Measurements from ENCODE around the gene ETV7. TPM values are rescaled to one million over a fixed set of nuclear protein-coding genes. Genes with fewer than 3 reads are reported as not detected.

The ETV7 gene
- total and polyA plus RNA-seq, 2 donors (not counting 1 experiment from before 2014, with no cell fraction given), result 0.96 to 2.0 TPM

DNA sequence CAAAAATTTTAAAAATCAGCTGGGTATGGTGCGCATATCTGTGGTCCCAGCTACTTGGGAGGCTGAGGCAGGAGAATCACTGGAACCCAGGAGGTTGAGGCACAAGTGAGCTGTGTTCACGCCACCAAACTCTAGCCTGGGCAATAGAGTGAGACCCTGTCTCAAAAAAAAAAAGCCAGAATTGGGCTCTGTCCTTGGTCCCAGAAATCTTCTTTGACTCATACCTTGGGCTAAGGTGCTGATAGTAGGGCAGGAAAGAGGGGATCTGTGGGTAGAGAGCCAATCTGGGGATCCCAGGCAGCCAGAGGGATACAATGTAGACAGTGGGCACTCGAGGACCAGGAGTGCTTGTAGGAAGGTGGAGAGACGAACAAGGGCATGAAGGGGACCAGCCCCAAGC lies 13.3 kb downstream of the ETV7 start:
- intact Hi-C loops (cut with micrococcal nuclease), result no loop called here
- H3K4me2 ChIP-seq (replicated peaks; ENCODE audit: low read depth, low read length, poor library complexity, severe bottlenecking), result no peak overlapping the region

DNA sequence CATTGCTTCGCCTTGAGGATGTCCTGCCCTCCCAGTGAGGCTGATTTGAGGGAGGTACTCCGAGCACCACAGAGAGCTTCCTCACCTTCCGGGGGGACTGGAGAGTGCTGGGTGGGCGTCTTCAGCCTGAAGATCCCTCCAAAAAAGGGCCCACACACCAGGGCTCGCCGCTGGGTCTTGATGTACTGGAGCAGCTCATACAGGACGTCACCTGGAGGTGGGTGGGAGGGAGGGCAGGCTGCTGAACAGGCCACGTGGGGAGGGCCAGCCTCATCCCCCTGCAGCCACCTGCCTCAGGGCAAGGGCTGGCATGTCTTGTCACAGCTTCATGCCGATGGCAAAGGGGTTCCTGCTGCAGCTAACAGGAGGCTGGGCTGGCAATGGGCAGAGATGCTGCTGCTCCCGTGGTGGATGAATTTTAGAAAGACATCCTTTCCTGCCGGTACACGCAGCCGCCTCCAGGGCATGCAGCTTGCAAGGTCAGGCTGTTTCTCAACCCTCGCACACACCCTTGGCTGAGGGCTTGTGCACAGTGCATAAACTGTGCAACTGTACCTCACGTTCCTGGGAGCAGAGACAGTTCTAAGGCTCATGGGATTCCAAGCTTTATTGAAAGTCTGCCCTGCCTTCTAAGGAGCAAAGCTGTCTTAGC lies 14.0 kb downstream of the ETV7 start:
- H3K4me2 ChIP-seq (replicated peaks; ENCODE audit: low read depth, low read length, poor library complexity, severe bottlenecking), result no peak overlapping the region
- peaks cover 8% of the 10 kb centered on the region for H3K4me1 Mint-ChIP-seq
- no peak overlapping the region for H3K27ac ChIP-seq (ENCODE audit: low read length in 2 of 2)
- ATAC-seq (ENCODE audit: low read depth) (no peak), DNase-seq (no peak)
- H3K4me3 ChIP-seq (ENCODE audit: control extremely low read depth in 1 of 5, extremely low read depth in 1 of 5, insufficient read depth in 1 of 5, low read depth in 2 of 5, low read length in 4 of 5), result no peak overlapping the region
- H3K9me3 ChIP-seq (ENCODE audit: control extremely low read depth in 1 of 3, control insufficient read depth in 2 of 3, insufficient read depth in 1 of 3, low read length in 2 of 3), result no peaks in the 10 kb centered on the region
- no peak overlapping the region for H2AFZ ChIP-seq (ENCODE audit: insufficient read depth, low read depth, low read length, poor library complexity, severe bottlenecking)
- intact Hi-C loops (cut with micrococcal nuclease), result no loop called here
- ChIA-PET POLR2A (no interaction called here), CTCF (no interaction called here)
- no peaks in the 10 kb centered on the region for H3K79me2 ChIP-seq (ENCODE audit: control insufficient read depth, insufficient read depth, low read length)
- H3K9ac ChIP-seq (ENCODE audit: low read length), result no peak overlapping the region
- H3K27ac Mint-ChIP-seq, result no peak overlapping the region
- no peaks in the 10 kb centered on the region for H3K27me3 ChIP-seq (replicated peaks in 1 of 4; ENCODE audit: control extremely low read depth in 1 of 4, control insufficient read depth in 3 of 4, insufficient read depth in 4 of 4, low read length in 3 of 4)
- H3K27me3 Mint-ChIP-seq, result peaks cover 8% of the 10 kb centered on the region
- H3K9me3 Mint-ChIP-seq (ENCODE audit: insufficient read depth), result no peaks in the 10 kb centered on the region
- H3K4me1 ChIP-seq (ENCODE audit: control insufficient read depth in 2 of 2, insufficient read depth in 2 of 2, low read length in 2 of 2), result peaks cover 0 to 1% of the 10 kb centered on the region in 2 donors
- no peak overlapping the region for H3K4me3 Mint-ChIP-seq
- no peaks in the 10 kb centered on the region for H4K20me1 ChIP-seq (ENCODE audit: control insufficient read depth, insufficient read depth, low read length, poor library complexity, severe bottlenecking)
- no peaks in the 10 kb centered on the region for H3K36me3 ChIP-seq (replicated peaks in 1 of 2; ENCODE audit: control extremely low read depth in 1 of 2, control insufficient read depth in 1 of 2, extremely low read depth in 1 of 2, insufficient read depth in 2 of 2, low read length in 1 of 2)
- TF ChIP-seq EZH2 (IDR thresholded peaks at IDR 0.05; ENCODE audit: borderline replicate concordance, insufficient read depth, low read depth, low read length, poor library complexity, severe bottlenecking), result no peak
- TF ChIP-seq, protein P1, sequence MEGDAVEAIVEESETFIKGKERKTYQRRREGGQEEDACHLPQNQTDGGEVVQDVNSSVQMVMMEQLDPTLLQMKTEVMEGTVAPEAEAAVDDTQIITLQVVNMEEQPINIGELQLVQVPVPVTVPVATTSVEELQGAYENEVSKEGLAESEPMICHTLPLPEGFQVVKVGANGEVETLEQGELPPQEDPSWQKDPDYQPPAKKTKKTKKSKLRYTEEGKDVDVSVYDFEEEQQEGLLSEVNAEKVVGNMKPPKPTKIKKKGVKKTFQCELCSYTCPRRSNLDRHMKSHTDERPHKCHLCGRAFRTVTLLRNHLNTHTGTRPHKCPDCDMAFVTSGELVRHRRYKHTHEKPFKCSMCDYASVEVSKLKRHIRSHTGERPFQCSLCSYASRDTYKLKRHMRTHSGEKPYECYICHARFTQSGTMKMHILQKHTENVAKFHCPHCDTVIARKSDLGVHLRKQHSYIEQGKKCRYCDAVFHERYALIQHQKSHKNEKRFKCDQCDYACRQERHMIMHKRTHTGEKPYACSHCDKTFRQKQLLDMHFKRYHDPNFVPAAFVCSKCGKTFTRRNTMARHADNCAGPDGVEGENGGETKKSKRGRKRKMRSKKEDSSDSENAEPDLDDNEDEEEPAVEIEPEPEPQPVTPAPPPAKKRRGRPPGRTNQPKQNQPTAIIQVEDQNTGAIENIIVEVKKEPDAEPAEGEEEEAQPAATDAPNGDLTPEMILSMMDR (IDR thresholded peaks at IDR 0.05), result no peak
- WGBS (ENCODE audit: insufficient coverage), result 84% methylated on average over 13 of the region's 15 CpGs

More for the DNA sequence above, 13.3 kb downstream of the ETV7 start:
- TF ChIP-seq, protein P1 (IDR thresholded peaks at IDR 0.05), result no peak
- no peak for TF ChIP-seq EZH2 (IDR thresholded peaks at IDR 0.05; ENCODE audit: borderline replicate concordance, insufficient read depth, low read depth, low read length, poor library complexity, severe bottlenecking)
- ChIA-PET POLR2A (no interaction called here), CTCF (no interaction called here)
- Histone ChIP-seq H3K4me3 (ENCODE audit: control extremely low read depth in 1 of 5, extremely low read depth in 1 of 5, insufficient read depth in 1 of 5, low read depth in 2 of 5, low read length in 4 of 5) (no peak overlapping the region), H3K27me3 (replicated peaks in 1 of 4; ENCODE audit: control extremely low read depth in 1 of 4, control insufficient read depth in 3 of 4, insufficient read depth in 4 of 4, low read length in 3 of 4) (no peaks in the 10 kb centered on the region), H3K9me3 (ENCODE audit: control extremely low read depth in 1 of 3, control insufficient read depth in 2 of 3, insufficient read depth in 1 of 3, low read length in 2 of 3) (no peaks in the 10 kb centered on the region), H4K20me1 (ENCODE audit: control insufficient read depth, insufficient read depth, low read length, poor library complexity, severe bottlenecking) (no peaks in the 10 kb centered on the region), H3K27ac (ENCODE audit: low read length in 2 of 2) (no peak overlapping the region), H3K9ac (ENCODE audit: low read length) (no peak overlapping the region), H2AFZ (ENCODE audit: insufficient read depth, low read depth, low read length, poor library complexity, severe bottlenecking) (no peak overlapping the region), H3K79me2 (ENCODE audit: control insufficient read depth, insufficient read depth, low read length) (no peaks in the 10 kb centered on the region), H3K4me1 (ENCODE audit: control insufficient read depth in 2 of 2, insufficient read depth in 2 of 2, low read length in 2 of 2) (peaks cover 0 to 3% of the 10 kb centered on the region in 2 donors), H3K36me3 (replicated peaks in 1 of 2; ENCODE audit: control extremely low read depth in 1 of 2, control insufficient read depth in 1 of 2, extremely low read depth in 1 of 2, insufficient read depth in 2 of 2, low read length in 1 of 2) (no peaks in the 10 kb centered on the region)
- 100% methylated on average over 2 of the region's 4 CpGs for WGBS (ENCODE audit: insufficient coverage)
- peaks cover 8% of the 10 kb centered on the region for H3K4me1 Mint-ChIP-seq
- DNase-seq (no peak), ATAC-seq (ENCODE audit: low read depth) (no peak)
- H3K27me3 Mint-ChIP-seq, result peaks cover 8% of the 10 kb centered on the region
- H3K27ac Mint-ChIP-seq, result no peak overlapping the region
- H3K9me3 Mint-ChIP-seq (ENCODE audit: insufficient read depth), result no peaks in the 10 kb centered on the region
- no peak overlapping the region for H3K4me3 Mint-ChIP-seq

All from B cell (primary cell).